ENCODE data around the gene POU3F1.

Gene POU3F1

GRCh38 chr1:38073534-38074301 lies 27.1 kb upstream of the POU3F1 start:
- no peak for DNase-seq

- DNase-seq, result no peak
Measured at GRCh38 chr1:38072858-38073257, 26.3 kb upstream of the POU3F1 start.

- DNase-seq, result no peak
Measured at GRCh38 chr1:38071312-38072256, 25.0 kb upstream of the POU3F1 start.

GRCh38 chr1:38068980-38069340 lies 22.4 kb upstream of the POU3F1 start:
- no peak for DNase-seq

GRCh38 chr1:38068220-38068979 lies 21.8 kb upstream of the POU3F1 start:
- no peak for DNase-seq

GRCh38 chr1:38064197-38064903 lies 17.8 kb upstream of the POU3F1 start:
- DNase-seq, result no peak

GRCh38 chr1:38063616-38064015 lies 17.0 kb upstream of the POU3F1 start:
- no peak for DNase-seq

GRCh38 chr1:38062361-38063288 lies 16.0 kb upstream of the POU3F1 start:
- DNase-seq, result no peak

GRCh38 chr1:38061883-38062328 lies 15.3 kb upstream of the POU3F1 start:
- DNase-seq, result no peak

- no peak for DNase-seq
Measured at GRCh38 chr1:38061290-38061689, 14.7 kb upstream of the POU3F1 start.

GRCh38 chr1:38060498-38060897 lies 13.9 kb upstream of the POU3F1 start:
- no peak for DNase-seq

GRCh38 chr1:38059635-38060250 lies 13.2 kb upstream of the POU3F1 start:
- no peak for DNase-seq

GRCh38 chr1:38055965-38056364 lies 9.4 kb upstream of the POU3F1 start:
- DNase-seq, result no peak

- DNase-seq, result no peak
Measured at GRCh38 chr1:38055398-38055797, 8.8 kb upstream of the POU3F1 start.

- no peak for DNase-seq
Measured at GRCh38 chr1:38053416-38054091, 7.0 kb upstream of the POU3F1 start.

- no peak for DNase-seq
Measured at GRCh38 chr1:38052750-38053415, 6.3 kb upstream of the POU3F1 start.

- DNase-seq, result no peak
Measured at GRCh38 chr1:38051079-38051543, 4.5 kb upstream of the POU3F1 start.

GRCh38 chr1:38050397-38051078 lies 3.9 kb upstream of the POU3F1 start:
- DNase-seq, result no peak

GRCh38 chr1:38047603-38048141 lies 1.1 kb upstream of the POU3F1 start:
- no peak for DNase-seq

All from central memory CD4-positive, alpha-beta T cell (primary cell).